GM21390 (cell line): ENCODE data around the gene AMH.

Experiments
- ATAC-seq: cut with Tn5 transposase; IDR thresholded peaks from one replicate; pipeline ENCODE4 v1.9.1; 2021; ENCODE audit not compliant: unreplicated experiment

AMH gene

DNA sequence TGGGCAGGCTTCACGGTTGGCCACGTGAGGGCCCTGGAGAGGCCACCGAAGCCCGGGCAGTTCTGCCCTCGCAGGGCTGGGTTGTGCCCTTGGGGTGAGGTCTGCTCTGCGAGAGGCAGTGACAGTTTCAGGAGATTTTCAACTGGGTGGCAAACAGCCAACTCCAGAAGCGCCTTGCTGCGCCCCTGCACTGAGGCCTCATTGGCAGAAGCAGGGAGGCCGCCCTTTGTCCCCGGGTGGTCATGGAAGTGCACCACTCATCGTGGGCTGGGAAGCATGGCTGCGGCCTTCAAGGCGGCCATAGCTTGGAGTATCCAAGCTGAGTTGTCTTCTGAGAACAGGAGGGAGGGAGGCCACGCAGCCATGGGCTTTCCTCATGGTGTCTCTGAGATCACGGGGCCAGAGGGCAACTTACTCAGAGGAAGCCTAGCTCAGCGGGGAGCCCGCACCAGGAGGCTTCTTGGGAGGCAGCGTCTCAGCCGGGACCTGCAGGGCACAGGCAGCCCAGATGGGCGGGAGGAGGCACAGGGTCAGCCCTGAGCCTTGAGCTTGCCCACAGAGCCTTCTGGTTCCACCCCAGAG, 27.8 kb upstream of the AMH start:
- no peak for ATAC-seq

DNA sequence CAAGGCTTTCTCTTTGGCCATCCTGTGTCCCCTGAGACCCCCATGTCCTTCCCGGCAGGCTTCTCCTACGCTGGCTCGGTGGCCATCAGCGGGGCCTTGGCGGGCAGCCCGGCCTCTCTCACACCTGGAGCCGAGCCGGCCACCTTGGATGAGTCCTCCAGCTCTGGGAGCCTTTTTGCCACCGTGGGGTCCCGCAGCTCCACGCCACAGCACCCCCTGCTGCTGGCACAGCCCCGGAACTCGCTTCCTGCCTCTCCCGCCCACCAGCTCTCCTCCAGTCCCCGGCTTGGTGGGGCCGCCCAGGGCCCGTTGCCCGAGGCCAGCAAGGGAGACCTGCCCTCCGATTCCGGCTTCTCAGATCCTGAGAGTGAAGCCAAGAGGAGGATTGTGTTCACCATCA, 27.2 kb upstream of the AMH start:
- ATAC-seq: no peak

DNA sequence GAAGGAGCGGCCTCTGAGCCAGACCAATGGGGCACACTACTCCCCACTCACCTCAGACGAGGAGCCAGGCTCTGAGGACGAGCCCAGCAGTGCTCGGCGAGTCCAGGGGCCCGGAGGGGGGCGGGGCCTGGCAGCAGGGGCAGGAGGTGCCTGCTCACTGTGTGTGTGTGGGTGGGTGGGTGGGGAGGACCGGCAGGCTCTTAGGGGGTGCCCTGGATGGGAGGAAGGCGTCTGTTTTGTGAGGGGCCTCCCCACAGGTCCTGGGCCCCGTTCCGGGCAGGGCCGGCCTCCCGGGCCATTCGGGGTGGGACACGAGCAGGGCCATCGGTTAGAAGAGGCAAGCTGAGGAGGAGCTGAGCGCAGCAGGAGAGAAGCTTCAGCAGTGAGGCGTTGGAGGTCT, 25.7 kb upstream of the AMH start:
- no peak for ATAC-seq

DNA sequence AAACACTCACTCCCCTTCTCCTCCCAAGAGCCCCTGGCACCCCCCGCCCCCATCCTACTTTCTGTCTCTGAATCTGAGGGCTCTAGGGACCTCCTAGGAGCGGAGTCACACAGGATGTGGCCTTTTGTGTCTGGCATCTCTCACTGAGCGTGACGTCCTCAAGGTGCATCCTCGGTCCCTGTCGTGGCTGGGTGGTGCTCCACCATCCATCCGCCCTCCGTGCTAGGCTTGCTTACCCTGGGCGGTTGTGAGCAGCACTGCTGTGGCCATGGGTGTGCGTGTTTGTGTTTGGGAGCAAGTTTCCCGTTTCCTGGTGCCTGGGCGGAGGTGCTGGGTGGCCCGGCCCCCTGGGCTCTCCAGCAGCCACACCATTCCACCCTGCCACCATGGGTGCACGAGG, 25.2 kb upstream of the AMH start:
- ATAC-seq: no peak

DNA sequence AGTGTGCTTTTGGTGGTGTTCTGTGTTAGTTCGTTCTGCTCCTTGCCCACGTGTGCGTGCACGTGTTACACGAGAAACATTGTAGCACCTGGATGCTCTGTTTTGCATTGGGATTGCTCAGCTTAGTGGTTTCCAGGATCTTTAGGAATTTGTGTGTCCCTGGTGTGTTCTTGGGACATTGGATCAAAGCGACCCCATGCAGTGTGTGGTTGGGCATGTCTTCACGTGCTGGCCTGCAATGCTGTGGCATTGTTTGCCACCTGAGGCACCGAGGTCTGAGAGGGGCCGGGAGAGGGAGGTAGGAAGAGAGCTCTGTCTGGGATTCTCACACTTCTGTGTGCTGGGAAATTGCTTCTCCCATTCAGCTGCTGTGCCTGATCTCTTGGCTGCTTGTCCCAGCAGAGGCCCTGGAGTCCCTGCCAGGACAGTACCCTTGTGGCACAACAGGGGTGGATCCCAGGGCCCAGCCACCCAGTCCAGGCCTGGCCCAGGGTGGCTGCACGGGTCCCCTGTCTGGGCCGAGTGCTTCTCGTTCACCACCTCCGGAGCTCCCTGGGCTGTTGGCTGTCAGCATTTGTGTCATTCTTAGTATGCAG, 24.3 kb upstream of the AMH start:
- ATAC-seq: no peak

DNA sequence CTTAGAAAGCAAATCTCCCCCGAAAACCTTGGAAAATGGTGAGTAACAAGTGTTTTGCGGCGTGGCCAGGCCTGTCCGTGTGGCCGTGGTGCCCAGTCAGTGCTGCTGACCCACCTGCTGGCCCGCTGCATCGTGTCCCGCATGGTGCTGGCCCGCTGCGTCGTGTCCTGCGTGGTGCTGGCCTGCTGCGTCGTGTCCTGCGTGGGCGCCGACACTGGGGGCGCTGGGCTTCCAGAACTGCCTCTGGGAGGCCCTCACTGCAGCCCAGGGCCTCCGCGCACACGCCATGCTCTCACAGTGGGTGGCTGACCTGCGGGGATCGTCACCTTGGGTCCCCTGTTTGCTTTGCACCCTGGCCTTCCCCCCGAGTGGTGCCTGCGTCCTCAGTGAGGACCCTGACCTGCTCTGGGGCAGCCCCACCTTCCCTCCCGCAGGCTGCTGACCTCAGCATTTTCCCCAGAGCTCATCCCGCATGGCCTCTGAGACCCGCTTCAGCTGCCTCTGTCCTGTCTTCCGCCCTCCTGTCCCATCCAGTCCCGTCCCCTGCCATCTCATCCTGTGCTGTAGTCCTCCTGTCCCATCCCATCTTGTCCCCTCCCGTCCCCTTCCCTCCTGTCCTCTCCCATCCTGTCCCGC, 23.6 kb upstream of the AMH start:
- ATAC-seq: no peak

DNA sequence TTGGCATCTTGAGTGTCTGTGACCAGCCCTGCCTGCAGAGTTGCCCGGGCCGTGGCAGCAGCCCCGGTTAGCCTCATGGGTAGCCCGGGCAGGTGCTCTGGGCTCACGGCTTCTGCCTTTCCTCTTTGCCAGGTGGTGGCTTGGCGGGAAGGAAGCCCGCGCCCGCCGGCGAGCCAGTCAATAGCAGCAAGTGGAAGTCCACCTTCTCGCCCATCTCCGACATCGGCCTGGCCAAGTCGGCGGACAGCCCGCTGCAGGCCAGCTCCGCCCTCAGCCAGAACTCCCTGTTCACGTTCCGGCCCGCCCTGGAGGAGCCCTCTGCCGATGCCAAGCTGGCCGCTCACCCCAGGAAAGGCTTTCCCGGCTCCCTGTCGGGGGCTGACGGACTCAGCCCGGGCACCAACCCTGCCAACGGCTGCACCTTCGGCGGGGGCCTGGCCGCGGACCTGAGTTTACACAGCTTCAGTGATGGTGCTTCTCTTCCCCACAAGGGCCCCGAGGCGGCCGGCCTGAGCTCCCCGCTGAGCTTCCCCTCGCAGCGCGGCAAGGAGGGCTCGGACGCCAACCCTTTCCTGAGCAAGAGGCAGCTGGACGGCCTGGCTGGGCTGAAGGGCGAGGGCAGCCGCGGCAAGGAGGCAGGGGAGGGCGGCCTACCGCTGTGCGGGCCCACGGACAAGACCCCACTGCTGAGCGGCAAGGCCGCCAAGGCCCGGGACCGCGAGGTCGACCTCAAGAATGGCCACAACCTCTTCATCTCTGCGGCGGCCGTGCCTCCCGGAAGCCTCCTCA, 22.9 kb upstream of the AMH start:
- no peak for ATAC-seq

DNA sequence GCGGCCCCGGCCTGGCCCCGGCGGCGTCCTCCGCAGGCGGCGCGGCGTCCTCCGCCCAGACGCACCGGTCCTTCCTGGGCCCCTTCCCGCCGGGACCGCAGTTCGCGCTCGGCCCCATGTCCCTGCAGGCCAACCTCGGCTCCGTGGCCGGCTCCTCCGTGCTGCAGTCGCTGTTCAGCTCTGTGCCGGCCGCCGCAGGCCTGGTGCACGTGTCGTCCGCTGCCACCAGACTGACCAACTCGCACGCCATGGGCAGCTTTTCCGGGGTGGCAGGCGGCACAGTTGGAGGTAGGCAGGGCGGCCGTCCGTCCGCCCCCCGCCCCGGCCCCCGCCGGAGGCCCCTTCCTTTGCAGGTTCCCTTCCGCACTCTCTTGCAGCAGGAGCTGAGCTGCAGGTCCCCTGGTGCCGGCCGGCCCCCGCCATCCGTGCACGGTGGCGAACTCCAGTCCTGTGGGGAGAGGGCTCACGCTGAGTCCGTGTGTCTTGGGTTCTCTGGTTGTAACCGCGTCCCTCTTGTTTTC, 22.2 kb upstream of the AMH start:
- ATAC-seq: no peak

DNA sequence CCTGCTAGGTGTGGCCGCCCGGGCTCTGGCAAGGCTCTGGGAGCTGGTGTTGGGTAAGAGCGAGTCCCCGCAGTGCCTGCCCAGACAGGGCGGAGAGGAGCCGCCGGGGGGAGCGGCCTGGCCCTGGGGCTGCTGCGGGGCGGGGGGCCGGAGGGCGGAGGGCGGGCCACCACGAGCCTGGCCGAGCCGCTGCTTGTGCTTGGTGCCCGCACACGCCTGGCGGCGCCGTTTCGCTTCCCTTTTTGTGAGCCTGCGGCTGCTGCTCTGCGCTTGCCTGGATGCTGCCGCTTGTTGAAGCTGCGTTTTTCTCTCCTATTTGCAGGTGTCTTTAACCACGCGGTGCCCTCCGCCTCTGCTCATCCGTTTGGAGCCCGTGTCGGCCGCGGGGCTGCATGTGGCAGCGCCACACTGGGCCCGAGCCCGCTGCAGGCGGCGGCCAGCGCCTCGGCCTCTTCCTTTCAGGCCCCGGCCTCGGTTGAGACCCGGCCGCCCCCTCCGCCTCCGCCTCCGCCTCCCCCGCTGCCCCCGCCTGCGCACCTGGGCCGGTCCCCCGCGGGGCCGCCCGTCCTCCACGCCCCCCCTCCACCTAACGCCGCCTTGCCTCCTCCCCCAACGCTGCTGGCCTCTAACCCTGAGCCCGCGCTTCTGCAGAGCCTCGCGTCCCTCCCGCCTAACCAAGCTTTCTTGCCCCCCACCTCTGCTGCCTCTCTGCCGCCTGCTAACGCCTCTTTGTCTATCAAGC, 21.5 kb upstream of the AMH start:
- no peak for ATAC-seq

DNA sequence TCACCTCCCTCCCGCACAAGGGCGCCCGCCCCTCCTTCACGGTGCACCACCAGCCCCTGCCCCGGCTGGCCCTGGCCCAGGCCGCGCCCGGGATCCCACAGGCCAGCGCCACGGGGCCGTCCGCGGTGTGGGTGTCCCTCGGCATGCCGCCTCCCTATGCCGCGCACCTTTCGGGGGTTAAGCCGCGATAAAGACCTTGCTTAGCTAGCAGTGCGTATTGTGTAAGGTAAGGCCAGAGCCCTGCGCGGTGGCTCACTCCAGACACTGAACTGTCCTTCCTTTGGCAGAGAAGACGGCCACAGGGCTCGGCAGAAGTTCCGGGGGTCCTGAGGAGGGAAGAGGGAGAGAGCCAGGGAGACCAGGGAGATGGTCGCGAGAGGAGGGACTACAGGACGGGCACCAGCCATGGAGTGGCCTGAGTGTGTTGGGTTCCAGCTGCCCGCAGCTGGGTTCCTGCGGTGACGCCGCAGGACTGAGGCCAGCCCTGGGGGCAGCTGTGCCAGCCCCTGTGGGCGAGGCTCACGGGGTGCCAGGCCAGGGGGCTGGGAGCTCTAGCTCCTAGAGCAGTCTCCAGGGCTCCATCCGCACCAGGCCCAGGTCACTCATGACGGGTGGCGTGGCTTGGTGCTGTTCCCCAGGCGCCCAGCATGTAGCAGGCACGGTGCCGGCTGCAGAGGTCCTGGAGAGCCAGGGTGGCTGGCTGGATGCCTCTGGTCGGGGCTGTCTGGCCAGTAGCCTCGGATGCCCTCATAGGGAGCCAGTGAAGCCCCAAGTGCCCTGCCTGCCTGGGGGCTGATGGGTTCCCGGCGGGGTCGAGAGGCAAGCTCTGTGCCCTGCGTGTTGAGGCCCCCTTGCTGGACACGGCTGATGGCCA, 20.7 kb upstream of the AMH start:
- no peak for ATAC-seq

DNA sequence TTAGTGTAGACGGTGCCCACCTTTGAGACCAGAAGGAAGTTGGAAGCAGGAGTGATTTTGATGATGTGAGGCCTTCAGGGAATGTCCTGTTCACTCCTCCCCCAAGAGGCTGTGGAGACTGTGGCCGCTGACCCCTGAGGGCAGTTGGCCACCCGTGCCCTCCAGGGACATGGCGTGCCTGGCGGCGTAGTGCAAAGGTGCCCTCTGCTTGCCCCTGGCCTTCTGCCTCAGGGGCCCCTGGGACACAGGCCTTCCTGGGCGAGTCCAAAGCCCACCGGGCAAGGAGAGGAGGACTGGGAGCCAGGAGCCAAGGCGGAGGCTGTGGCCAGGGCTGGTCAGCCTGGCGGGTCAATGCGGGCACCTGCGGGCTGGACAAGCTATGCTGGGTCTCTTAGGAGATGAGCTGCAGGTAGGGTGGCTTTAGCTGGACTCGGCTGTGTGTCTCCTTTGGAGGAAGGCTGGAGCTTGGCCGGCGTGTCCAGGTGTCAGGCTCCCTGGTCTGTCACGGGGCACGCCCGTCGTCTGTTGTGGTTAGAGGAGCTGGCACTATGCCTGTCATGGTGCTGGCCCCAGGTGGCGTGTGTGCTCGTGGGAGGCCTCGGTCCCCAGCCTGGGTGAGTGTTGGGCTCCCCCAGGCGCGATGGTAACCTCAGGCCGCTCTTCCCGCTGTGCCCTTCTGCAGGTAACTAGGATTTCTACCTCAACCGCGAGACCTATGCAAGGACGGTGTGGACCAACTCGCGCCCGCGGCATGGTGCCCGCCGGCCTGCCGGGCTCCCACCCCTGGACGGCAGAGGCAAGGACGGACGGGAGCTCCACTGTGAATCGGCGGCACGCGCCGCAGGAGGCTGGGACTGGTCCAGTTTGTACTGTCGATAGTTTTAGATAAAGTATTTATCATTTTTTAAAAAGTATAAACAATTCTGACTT, 19.8 kb upstream of the AMH start:
- no peak for ATAC-seq

DNA sequence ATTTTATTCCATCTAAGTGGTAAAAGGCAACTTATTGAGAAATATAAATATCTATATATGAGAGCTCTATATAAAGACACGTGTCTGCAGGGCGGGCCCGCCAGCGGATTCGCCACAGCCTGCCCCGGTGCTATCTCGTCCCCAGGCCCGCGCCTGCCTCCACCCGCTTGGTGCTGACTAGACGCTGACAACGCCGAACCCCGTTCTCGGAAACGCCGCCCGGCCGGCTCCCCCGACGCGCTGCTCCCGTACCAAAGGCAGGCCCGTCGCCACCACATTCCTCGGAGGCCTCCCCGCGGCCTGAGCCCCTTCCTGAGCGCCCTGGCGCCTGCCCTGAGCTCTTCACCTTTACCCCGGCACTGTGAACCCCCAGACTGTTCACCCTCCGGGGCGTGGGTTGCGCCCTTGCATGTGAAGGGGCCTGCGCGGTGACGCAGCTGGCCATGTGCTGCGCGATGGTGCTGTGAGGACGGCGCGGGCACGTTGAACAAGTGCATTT, 19.0 kb upstream of the AMH start:
- no peak for ATAC-seq

DNA sequence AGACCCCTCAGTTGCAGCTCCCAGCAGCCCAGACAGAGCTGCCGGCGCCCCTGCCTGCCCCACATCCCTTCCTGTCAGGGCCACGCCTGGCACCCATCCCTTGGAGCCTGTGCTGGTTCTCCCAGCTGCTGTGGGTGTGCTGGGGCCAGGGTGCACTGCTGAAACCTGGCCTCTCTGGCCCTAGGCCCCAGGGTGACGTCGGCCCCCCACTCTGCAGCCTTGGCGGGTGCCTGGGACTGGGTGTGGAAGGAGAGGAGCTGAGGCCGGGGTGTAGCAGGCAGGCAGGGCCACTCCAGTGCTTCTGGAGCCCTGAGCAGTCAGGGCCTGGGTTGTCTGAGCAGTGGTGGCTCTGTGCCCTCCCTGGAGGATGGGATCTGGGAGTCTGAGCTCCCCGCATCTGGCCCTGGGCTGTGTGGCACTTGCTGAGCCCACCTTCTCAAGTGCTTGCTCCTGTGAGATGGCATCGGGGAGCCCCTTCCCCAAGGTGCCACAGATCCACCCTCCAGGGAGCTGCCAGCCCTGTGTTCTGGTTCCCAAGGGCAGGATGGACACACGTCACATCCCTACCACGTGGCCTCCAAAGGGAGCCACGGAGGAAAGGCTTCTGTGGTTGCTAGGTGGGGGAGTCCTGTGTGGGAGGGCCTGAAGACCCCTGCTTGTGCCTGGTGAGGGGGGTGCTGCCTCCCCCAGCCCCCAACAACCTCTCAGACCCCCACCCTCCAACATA, 18.2 kb upstream of the AMH start:
- no peak for ATAC-seq

DNA sequence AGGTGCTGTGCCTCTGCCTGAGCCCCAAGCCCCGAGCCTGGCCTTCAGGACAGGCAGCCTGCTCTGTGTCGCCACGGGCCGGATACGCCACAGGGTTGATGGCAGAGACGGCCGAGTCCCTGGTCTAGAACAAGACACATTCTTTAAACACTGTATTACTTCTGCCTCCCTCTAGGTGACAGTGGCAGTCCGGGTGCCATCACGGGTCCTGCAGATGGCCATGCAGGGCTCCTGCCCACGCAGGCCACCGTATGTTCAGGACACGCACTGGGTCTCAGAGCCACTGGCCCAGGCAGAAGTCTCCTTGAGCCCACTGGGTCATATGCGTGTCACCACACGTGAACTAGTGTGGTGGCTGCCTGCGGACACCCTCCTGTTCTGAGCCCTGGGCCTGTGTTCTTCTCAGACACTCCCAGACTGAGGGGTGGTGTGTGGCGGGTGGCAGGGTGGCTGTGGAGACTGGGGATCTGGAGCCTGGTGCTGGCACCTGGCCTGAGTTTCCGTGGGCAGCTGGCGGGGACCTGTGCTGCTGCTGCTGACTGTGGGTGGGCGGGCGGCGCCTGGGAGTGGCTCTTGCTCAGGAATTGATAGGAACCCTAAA, 17.4 kb upstream of the AMH start:
- no peak for ATAC-seq

DNA sequence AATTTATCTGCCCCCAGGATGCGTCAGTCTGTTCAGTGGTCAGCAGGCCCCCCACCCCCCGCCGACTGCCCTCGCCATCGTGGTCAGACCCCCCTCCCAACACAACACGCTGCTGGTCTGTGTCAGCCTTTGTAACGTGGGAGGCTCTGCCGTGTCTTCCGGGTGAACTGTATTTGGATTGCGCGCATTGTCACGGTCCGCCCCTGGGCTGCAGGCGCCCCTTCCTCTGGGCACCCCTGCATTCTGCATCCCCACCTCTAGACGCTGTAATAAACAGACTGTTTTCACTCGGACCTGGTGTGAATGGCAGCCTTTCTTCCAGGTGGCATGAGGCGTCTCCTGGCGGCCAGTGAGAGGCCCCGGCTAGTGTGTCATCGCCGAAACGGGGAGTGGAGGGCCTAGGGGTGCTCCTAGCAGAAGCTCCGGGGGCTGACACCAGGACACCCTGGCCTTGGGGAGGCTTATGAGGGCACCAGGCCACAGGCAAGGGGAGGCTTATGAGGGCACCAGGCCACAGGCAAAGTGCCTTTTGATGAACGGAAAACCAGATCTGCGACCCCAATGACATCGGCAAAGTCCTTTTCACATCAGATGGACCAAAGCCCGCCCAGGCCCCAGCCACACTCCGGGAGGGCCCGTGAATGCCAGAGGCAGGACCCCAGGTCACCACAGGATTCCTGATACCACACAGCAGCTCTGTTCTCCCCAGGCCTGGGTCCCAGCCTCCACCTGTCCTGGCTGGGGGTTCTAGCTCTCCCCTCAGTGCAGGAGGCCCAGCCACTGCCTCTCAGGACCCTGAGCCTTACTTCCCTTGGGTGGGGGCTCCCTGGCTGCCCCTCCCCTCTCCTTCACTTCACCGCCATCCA, 16.6 kb upstream of the AMH start:
- no peak for ATAC-seq

DNA sequence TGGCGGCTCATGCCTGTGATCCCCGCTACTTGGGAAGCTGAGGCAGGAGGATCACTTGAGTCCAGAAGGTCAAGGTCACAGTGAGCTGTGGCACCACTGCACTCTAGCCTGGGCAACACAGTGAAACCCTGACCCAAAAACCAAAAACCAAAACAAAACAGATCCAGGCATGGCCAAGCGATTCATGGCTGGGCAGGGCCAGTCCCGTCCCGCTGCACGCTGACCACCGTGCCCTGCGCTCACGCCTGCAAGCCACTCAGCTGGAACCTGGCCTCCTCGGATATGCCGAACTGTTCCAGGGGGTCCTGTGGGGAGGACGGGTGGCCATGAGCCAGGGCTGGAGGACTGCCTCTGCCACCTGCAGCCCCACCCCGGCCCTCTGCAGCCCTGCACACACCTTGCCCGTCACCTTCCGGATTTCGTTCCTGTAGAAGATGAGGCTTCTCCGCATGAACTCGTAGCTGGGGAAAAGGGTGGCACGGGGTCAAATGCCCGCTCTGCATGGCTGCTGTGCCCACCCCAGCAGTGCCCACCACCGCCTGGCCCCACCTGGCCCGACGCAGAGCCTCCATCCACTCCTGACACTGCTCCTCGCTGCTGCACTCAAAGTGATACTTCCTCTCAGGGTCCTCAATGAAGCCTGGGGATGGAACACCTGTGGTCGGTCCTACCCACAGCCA, 15.4 kb upstream of the AMH start:
- ATAC-seq: no peak
